ENCODE data around the gene ADAMTSL4. TPM values are rescaled to one million over a fixed set of nuclear protein-coding genes. Genes with fewer than 3 reads are reported as not detected.

ADAMTSL4 gene
- total and polyA plus RNA-seq, 2 donors: 0.80 to 17.9 TPM

DNA sequence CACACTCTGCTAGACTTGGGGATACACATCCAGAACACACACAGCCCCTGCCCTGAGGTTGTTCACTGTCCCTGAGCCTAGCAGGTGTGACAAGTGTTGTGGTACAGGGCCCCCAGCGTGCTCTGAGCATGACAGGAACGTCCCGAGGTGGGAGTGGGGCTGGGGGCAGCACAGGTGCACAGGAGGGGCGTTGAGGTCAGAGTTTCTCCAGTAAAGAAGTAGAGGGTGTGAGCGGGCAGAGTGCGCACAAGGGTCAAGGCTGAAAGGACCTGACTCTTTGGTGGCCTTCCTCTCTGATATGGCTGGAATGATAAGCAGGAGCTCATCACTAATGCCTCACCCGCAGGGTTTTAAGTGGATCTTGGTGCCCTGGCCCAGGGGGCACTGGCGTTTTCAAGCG is 34.9 kb upstream of the ADAMTSL4 start:
- Histone ChIP-seq H3K4me1 (ENCODE audit: control insufficient read depth in 2 of 2, insufficient read depth in 2 of 2, low read length in 2 of 2) (peaks cover 0 to 29% of the 10 kb centered on the region in 2 donors), H3K27me3 (ENCODE audit: control insufficient read depth in 2 of 2, insufficient read depth in 1 of 2, low read length in 1 of 2) (peaks cover 0 to 17% of the 10 kb centered on the region in 2 donors), H3K36me3 (ENCODE audit: control insufficient read depth in 2 of 2, insufficient read depth in 2 of 2, low read length in 1 of 2) (no peaks in the 10 kb centered on the region), H3K4me3 (ENCODE audit: low read length in 2 of 2) (no peak overlapping the region), H3K27ac (ENCODE audit: low read depth in 1 of 2, low read length in 1 of 2) (no peak overlapping the region), H3K9me3 (ENCODE audit: control insufficient read depth in 2 of 2, insufficient read depth in 1 of 2, low read length in 1 of 2) (no peaks in the 10 kb centered on the region)
- no peak for DNase-seq (ENCODE audit: low read depth in 6 of 9, low spot score in 9 of 9)
- 94% methylated on average over 9 of the region's 9 CpGs for WGBS

DNA sequence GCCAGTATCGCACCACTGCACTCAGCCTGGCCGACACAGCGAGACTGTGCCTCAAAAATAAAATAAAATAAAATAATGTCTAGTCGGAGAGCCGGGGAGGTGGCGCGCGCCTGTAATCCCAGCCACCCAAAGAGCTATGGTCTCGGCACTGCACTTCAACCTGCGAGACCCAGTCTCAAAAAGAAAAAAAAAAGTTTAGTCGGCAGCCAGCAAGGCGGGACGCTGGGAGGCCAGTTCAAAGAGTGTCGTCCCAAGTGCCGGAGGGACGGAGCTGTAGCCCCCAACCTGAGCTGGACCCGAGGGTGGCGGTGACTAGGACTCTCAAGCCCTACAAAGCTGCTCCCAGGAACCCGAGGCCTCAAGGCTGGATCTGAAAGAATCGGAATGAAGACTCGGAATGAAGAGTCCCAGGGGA is 34.3 kb upstream of the ADAMTSL4 start:
- peaks cover 0 to 17% of the 10 kb centered on the region in 2 donors for H3K27me3 ChIP-seq (ENCODE audit: control insufficient read depth in 2 of 2, insufficient read depth in 1 of 2, low read length in 1 of 2)
- no peak for DNase-seq (ENCODE audit: low read depth in 6 of 9, low spot score in 9 of 9)
- H3K4me1 ChIP-seq (ENCODE audit: control insufficient read depth in 2 of 2, insufficient read depth in 2 of 2, low read length in 2 of 2): peaks cover 0 to 29% of the 10 kb centered on the region in 2 donors
- peak overlapping the region in 1 of 2 donors; percentile 12 for H3K27ac ChIP-seq (ENCODE audit: low read depth in 1 of 2, low read length in 1 of 2)
- 44% methylated on average over 21 of the region's 21 CpGs for WGBS
- no peaks in the 10 kb centered on the region for H3K9me3 ChIP-seq (ENCODE audit: control insufficient read depth in 2 of 2, insufficient read depth in 1 of 2, low read length in 1 of 2)
- no peaks in the 10 kb centered on the region for H3K36me3 ChIP-seq (ENCODE audit: control insufficient read depth in 2 of 2, insufficient read depth in 2 of 2, low read length in 1 of 2)
- peak overlapping the region; percentile 57 for H3K4me3 ChIP-seq (ENCODE audit: low read length in 2 of 2)

DNA sequence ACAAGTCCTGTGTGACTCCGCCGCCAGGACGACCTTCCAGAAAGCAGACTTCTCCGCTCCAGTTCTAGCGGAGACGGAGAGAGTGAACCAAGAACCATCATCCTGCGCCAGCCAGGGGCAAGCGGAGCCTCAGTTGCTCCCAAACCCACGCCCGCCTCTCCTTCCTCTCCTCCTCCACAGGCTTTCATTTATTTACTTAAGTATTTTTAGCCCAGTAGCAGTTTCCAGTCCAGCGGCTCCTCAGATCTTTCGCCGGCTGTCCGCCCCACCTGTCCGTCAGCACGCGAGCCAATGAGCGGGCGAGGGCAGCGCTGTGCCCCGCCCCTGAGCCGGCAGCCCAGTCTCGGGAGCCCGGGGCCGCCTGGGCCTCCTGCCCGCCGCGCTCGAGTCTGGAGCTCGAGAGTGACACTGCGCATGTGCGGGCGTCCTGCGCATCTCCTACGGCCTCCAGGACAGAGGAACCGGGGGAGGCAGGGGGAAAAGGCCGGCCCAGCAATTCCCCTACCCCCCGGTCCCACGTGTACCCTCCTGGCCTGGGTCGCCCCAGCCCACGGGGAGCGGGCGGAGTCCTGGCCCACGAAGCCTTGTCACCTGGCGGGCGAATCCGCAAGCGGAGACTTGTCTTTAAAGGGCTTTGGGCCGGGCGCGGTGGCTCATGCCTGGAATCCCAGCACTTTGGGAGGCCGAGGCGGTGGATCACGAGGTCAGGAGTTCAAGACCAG is 33.7 kb upstream of the ADAMTSL4 start, which contains the start of gene FALEC:
TSS of gene FALEC (plus strand) at position 425 of the 722 bp plus-strand sequence.
- Histone ChIP-seq H3K27ac (ENCODE audit: low read depth in 1 of 2, low read length in 1 of 2) (peak within 1 kb of the TSS in 1 of 2 donors; percentile 12), H3K9me3 (ENCODE audit: control insufficient read depth in 2 of 2, insufficient read depth in 1 of 2, low read length in 1 of 2) (no peaks in the 10 kb centered on the region), H3K4me3 (ENCODE audit: low read length in 2 of 2) (peak within 1 kb of the TSS; percentile 57), H3K27me3 (ENCODE audit: control insufficient read depth in 2 of 2, insufficient read depth in 1 of 2, low read length in 1 of 2) (peaks cover 0 to 17% of the 10 kb centered on the region in 2 donors), H3K36me3 (ENCODE audit: control insufficient read depth in 2 of 2, insufficient read depth in 2 of 2, low read length in 1 of 2) (no peaks in the 10 kb centered on the region), H3K4me1 (ENCODE audit: control insufficient read depth in 2 of 2, insufficient read depth in 2 of 2, low read length in 2 of 2) (peaks cover 0 to 29% of the 10 kb centered on the region in 2 donors)
- peak; percentile 53 to 91 (median 80) for DNase-seq (ENCODE audit: low read depth in 6 of 9, low spot score in 9 of 9)
- WGBS: under 1% methylated on average over 54 of the region's 54 CpGs

DNA sequence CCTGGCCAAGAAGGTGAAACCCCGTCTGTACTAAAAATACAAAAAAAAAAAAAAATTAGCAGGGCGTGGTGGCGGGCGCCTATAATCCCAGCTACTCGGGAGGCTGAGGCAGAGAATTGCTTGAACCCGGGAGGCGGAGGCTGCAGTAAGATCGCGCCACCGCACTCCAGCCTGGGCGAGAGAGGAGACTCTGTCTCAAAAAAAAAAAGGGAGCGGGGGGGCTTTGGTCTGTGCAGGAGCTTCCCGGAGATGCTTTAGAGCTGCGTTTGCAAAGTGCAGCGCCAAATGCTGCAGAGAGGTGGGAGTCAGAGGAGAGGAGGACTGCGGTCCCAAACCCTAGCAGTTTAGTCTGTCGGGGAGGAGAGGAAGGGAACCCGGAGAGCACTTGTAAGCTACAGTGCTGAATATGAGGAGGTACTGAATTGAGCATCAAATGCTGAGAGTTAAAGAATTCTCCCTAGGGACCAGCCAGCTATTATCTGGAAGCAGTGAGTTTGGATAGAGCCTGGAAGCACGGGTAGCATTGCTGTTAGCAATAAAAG is 33.1 kb upstream of the ADAMTSL4 start:
- peak overlapping the region; percentile 57 for H3K4me3 ChIP-seq (ENCODE audit: low read length in 2 of 2)
- H3K4me1 ChIP-seq (ENCODE audit: control insufficient read depth in 2 of 2, insufficient read depth in 2 of 2, low read length in 2 of 2): peaks cover 0 to 29% of the 10 kb centered on the region in 2 donors
- WGBS: 3% methylated on average over 19 of the region's 19 CpGs
- no peak overlapping the region for H3K27ac ChIP-seq (ENCODE audit: low read depth in 1 of 2, low read length in 1 of 2)
- no peaks in the 10 kb centered on the region for H3K9me3 ChIP-seq (ENCODE audit: control insufficient read depth in 2 of 2, insufficient read depth in 1 of 2, low read length in 1 of 2)
- DNase-seq (ENCODE audit: low read depth in 6 of 9, low spot score in 9 of 9): peak in 3 of 9 donors; percentile 8 to 41 (median 12)
- peaks cover 0 to 17% of the 10 kb centered on the region in 2 donors for H3K27me3 ChIP-seq (ENCODE audit: control insufficient read depth in 2 of 2, insufficient read depth in 1 of 2, low read length in 1 of 2)
- H3K36me3 ChIP-seq (ENCODE audit: control insufficient read depth in 2 of 2, insufficient read depth in 2 of 2, low read length in 1 of 2): no peaks in the 10 kb centered on the region

DNA sequence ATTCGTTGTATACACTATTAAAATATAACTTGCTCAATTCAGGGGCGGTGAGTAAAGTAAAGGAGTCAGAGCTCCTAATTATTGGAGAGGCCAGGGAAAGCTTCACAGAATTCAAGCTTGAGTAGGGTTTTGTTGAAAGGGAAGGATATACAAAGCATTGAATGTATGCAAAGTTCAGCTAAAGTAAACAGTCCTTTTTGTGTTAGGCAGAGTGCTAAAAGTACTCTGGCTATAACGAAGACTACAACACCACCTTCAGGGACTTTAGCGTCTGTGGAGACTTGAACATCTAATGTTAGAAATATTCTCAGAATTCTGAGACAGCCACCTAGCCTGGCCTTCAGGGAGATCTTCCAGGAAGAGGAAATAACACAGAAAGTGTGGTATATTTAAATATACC is 32.6 kb upstream of the ADAMTSL4 start:
- Histone ChIP-seq H3K27ac (ENCODE audit: low read depth in 1 of 2, low read length in 1 of 2) (no peak overlapping the region), H3K36me3 (ENCODE audit: control insufficient read depth in 2 of 2, insufficient read depth in 2 of 2, low read length in 1 of 2) (no peaks in the 10 kb centered on the region), H3K4me1 (ENCODE audit: control insufficient read depth in 2 of 2, insufficient read depth in 2 of 2, low read length in 2 of 2) (peaks cover 0 to 29% of the 10 kb centered on the region in 2 donors), H3K27me3 (ENCODE audit: control insufficient read depth in 2 of 2, insufficient read depth in 1 of 2, low read length in 1 of 2) (peaks cover 0 to 17% of the 10 kb centered on the region in 2 donors), H3K4me3 (ENCODE audit: low read length in 2 of 2) (no peak overlapping the region), H3K9me3 (ENCODE audit: control insufficient read depth in 2 of 2, insufficient read depth in 1 of 2, low read length in 1 of 2) (no peaks in the 10 kb centered on the region)
- no peak for DNase-seq (ENCODE audit: low read depth in 6 of 9, low spot score in 9 of 9)
- 69% methylated on average over 4 of the region's 4 CpGs for WGBS

DNA sequence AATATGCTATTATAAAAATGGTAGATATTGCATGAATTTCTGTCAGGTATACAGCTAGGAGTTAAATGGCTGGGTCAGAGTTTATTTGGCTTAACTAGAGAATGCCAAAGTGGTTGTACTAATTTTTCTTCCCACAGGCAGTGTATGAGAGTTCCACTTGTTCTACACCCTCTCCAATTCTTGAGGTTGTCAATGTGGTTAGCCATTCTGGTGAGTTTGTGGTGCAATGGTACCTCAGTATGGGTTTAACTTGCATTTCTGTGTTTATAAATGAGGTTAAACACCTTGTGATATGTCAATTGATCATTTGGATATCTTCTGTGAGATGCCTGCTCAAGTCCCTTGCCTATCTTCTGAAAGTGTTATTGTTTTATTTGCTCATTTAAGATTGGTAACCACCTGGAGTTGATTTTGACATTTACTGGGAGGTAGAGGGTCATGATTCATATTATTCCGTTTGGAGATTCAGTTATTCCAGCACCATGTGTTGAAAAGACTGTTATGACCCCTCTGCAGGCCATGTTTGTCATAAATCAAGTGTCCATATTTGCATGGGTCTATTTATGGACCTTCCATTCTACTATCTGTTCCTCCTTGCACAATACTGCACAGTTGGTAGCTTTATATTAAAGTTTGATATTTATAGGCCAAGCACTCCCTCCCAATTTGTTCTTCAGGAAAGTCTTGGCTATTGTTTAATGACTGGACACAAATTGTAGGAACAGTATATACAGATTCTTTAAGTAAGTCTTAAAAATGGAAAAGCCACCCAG is 27.8 kb upstream of the ADAMTSL4 start:
- Histone ChIP-seq H3K4me1 (ENCODE audit: control insufficient read depth in 2 of 2, insufficient read depth in 2 of 2, low read length in 2 of 2) (peaks cover 0 to 2% of the 10 kb centered on the region in 2 donors), H3K36me3 (ENCODE audit: control insufficient read depth in 2 of 2, insufficient read depth in 2 of 2, low read length in 1 of 2) (no peaks in the 10 kb centered on the region), H3K9me3 (ENCODE audit: control insufficient read depth in 2 of 2, insufficient read depth in 1 of 2, low read length in 1 of 2) (no peaks in the 10 kb centered on the region), H3K4me3 (ENCODE audit: low read length in 2 of 2) (no peak overlapping the region), H3K27me3 (ENCODE audit: control insufficient read depth in 2 of 2, insufficient read depth in 1 of 2, low read length in 1 of 2) (peaks cover 0 to 3% of the 10 kb centered on the region in 2 donors), H3K27ac (ENCODE audit: low read depth in 1 of 2, low read length in 1 of 2) (no peak overlapping the region)
- DNase-seq (ENCODE audit: low read depth in 6 of 9, low spot score in 9 of 9): no peak
- 96% methylated on average over 1 of the region's 1 CpG for WGBS

DNA sequence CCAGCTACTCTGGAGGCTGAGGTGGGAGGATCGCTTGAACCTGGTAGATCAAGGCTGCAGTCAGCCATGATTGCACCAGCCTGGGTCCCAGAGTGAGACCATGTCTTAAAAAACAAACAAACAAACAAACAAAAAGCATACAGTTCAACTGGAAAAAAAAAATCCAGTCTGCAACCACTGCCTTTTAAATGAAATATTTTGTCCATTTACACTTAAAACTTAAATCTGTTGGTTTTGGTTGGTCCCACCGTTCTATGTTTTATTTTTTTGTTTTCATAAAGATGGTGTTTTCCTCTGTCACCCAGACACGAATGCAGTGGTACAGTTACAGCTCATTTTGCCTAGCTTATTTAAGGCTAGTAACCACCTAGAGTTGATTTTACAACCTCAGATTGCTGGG is 23.9 kb upstream of the ADAMTSL4 start:
- no peak overlapping the region for H3K4me3 ChIP-seq (ENCODE audit: low read length in 2 of 2)
- 96% methylated on average over 3 of the region's 3 CpGs for WGBS

DNA sequence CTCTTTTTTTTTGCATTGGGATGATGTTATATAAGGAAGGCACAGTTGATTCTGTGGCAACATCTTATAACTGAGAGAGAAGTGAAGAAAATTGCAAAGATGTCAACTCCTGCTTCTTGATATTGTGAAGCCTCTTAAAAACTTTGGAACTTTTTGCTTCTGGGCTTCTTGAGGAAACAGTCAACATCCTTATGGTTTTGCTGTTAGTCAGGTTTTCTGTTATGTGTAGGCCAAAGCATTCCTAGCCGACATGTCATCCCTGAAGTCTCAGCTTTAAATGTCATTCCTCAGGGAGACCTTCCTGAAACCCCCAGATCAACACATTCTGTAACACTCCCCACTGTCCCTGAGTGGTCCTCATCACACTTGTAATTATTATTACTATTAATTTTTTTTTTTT is 21.0 kb upstream of the ADAMTSL4 start:
- Histone ChIP-seq H3K4me3 (ENCODE audit: low read length in 2 of 2) (no peak overlapping the region), H3K36me3 (ENCODE audit: control insufficient read depth in 2 of 2, insufficient read depth in 2 of 2, low read length in 1 of 2) (no peaks in the 10 kb centered on the region), H3K27ac (ENCODE audit: low read depth in 1 of 2, low read length in 1 of 2) (no peak overlapping the region), H3K9me3 (ENCODE audit: control insufficient read depth in 2 of 2, insufficient read depth in 1 of 2, low read length in 1 of 2) (no peaks in the 10 kb centered on the region), H3K27me3 (ENCODE audit: control insufficient read depth in 2 of 2, insufficient read depth in 1 of 2, low read length in 1 of 2) (no peaks in the 10 kb centered on the region), H3K4me1 (ENCODE audit: control insufficient read depth in 2 of 2, insufficient read depth in 2 of 2, low read length in 2 of 2) (no peaks in the 10 kb centered on the region)
- DNase-seq (ENCODE audit: low read depth in 6 of 9, low spot score in 9 of 9): no peak
- 98% methylated on average over 1 of the region's 1 CpG for WGBS

More for the DNA sequence above, 23.9 kb upstream of the ADAMTSL4 start:
- Histone ChIP-seq H3K27ac (ENCODE audit: low read depth in 1 of 2, low read length in 1 of 2) (no peak overlapping the region), H3K4me1 (ENCODE audit: control insufficient read depth in 2 of 2, insufficient read depth in 2 of 2, low read length in 2 of 2) (no peaks in the 10 kb centered on the region), H3K36me3 (ENCODE audit: control insufficient read depth in 2 of 2, insufficient read depth in 2 of 2, low read length in 1 of 2) (no peaks in the 10 kb centered on the region), H3K27me3 (ENCODE audit: control insufficient read depth in 2 of 2, insufficient read depth in 1 of 2, low read length in 1 of 2) (no peaks in the 10 kb centered on the region), H3K9me3 (ENCODE audit: control insufficient read depth in 2 of 2, insufficient read depth in 1 of 2, low read length in 1 of 2) (no peaks in the 10 kb centered on the region)
- DNase-seq (ENCODE audit: low read depth in 6 of 9, low spot score in 9 of 9): no peak

DNA sequence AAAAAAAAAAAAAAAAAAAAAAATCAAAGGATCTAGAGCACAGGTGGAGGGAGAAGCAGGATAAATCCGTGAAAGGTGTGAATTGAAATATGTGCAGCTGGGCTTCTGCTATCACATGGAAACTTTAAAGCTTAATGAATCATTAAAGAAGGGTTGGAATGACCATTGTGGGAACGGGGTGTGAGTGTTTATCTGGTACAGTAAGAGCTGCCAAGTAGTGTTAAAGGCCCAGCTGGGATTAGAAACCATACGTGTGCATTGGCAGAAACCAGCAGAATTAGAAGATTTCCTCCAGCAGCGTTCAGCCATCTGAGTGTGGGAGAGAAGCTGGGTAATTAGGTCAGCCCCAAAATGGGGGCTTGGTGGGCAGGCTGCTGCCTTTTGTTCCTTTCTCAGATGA is 20.2 kb upstream of the ADAMTSL4 start:
- H3K27ac ChIP-seq (ENCODE audit: low read depth in 1 of 2, low read length in 1 of 2): no peak overlapping the region
- no peaks in the 10 kb centered on the region for H3K36me3 ChIP-seq (ENCODE audit: control insufficient read depth in 2 of 2, insufficient read depth in 2 of 2, low read length in 1 of 2)
- no peaks in the 10 kb centered on the region for H3K9me3 ChIP-seq (ENCODE audit: control insufficient read depth in 2 of 2, insufficient read depth in 1 of 2, low read length in 1 of 2)
- 91% methylated on average over 4 of the region's 4 CpGs for WGBS
- H3K4me1 ChIP-seq (ENCODE audit: control insufficient read depth in 2 of 2, insufficient read depth in 2 of 2, low read length in 2 of 2): no peaks in the 10 kb centered on the region
- H3K4me3 ChIP-seq (ENCODE audit: low read length in 2 of 2): no peak overlapping the region
- H3K27me3 ChIP-seq (ENCODE audit: control insufficient read depth in 2 of 2, insufficient read depth in 1 of 2, low read length in 1 of 2): no peaks in the 10 kb centered on the region
- no peak for DNase-seq (ENCODE audit: low read depth in 6 of 9, low spot score in 9 of 9)

Data from thymus (tissue), 11 donors.